ENCODE data around the gene ILF2.

- TF ChIP-seq EZH2 (IDR thresholded peaks at IDR 0.05; ENCODE audit: borderline replicate concordance, low read depth, low read length, poor library complexity, severe bottlenecking) (no peak), CTCF (conservative IDR thresholded peaks at IDR 0.05; ENCODE audit: low read depth, low read length) (no peak)
Measured at GRCh38 chr1:153616144-153616916, 54.5 kb downstream of the ILF2 start, which contains the start of gene S100A14.

Data from A673 (cell line).